DMS53 treated with DMSO at 0.1 percent for 48 hours (cell line): Measurements from ENCODE around the gene KLRF1.
"Not testable (repeated sequence)": the region's sequence is repeated elsewhere in the genome, so short reads cannot be mapped to it uniquely, and the experiment has no call there.

ENCODE experiments used
- DNase-seq: peaks from one replicate; lab custom pipeline; 2025; ENCODE audit not compliant: unreplicated experiment; lab: John Stamatoyannopoulos, UW

Gene KLRF1

GRCh38 chr12:9869307-9870161 lies 42.3 kb downstream of the KLRF1 start, which contains the start of gene CLEC2B:
TSS of gene CLEC2B (minus strand) at chr12:9869354.
- peak; percentile 92 for DNase-seq

GRCh38 chr12:9870286-9870866 lies 43.1 kb downstream of the KLRF1 start:
- peak; percentile 69 for DNase-seq

GRCh38 chr12:9872162-9872561 lies 44.9 kb downstream of the KLRF1 start:
- no peak for DNase-seq

GRCh38 chr12:9872742-9873141 lies 45.5 kb downstream of the KLRF1 start:
- DNase-seq = no peak

GRCh38 chr12:9876120-9876519 lies 48.8 kb downstream of the KLRF1 start:
- DNase-seq = not testable (repeated sequence)

GRCh38 chr12:9880532-9881078 lies 53.3 kb downstream of the KLRF1 start:
- no peak for DNase-seq

GRCh38 chr12:9881246-9881645 lies 54.0 kb downstream of the KLRF1 start, which contains the start of gene KLRF2:
TSS of gene KLRF2 (plus strand) at chr12:9881489. CDS start at chr12:9881596, 107 bp downstream.
- DNase-seq = no peak

GRCh38 chr12:9881988-9882387 lies 54.7 kb downstream of the KLRF1 start:
- DNase-seq = no peak

GRCh38 chr12:9883175-9883574 lies 55.9 kb downstream of the KLRF1 start:
- DNase-seq = no peak

- DNase-seq = peak; percentile 21
These were observed 61.5 kb downstream of the KLRF1 start for GRCh38 chr12:9888665-9889273.
